ENCODE results near the gene KCTD2. TPM values are rescaled to one million over a fixed set of nuclear protein-coding genes. Genes with fewer than 3 reads are reported as not detected.
A peak's percentile ranks its signal among the peaks of the same experiment; 100 is the strongest.

Gene KCTD2
- total RNA-seq, 1 donor from 2014 or later: 17.1 TPM

- Mint-ChIP-seq H3K27ac (ENCODE audit: unreplicated experiment) (peak overlapping the region; percentile 80), H3K4me3 (ENCODE audit: unreplicated experiment) (peak overlapping the region; percentile 74), H3K4me1 (ENCODE audit: low read depth, unreplicated experiment) (peaks cover 9% of the 10 kb centered on the region), H3K9me3 (ENCODE audit: unreplicated experiment) (peaks cover 2% of the 10 kb centered on the region), H3K36me3 (ENCODE audit: low read depth, unreplicated experiment) (peaks cover 7% of the 10 kb centered on the region), H3K27me3 (ENCODE audit: low read depth, unreplicated experiment) (peaks cover 6% of the 10 kb centered on the region)
- Histone ChIP-seq H3K9me3 (ENCODE audit: insufficient read depth, low read depth, low read length) (no peaks in the 10 kb centered on the region), H3K4me3 (ENCODE audit: insufficient read depth, low read depth, low read length) (no peak overlapping the region), H3K79me2 (ENCODE audit: insufficient read depth, low read length) (peaks cover 7% of the 10 kb centered on the region), H4K20me1 (ENCODE audit: insufficient read depth, low read length) (peaks cover 6% of the 10 kb centered on the region), H3K9ac (ENCODE audit: low read length) (no peak overlapping the region), H3K4me2 (ENCODE audit: low read length) (no peak overlapping the region), H2AFZ (ENCODE audit: low read depth, low read length) (no peak overlapping the region), H3K4me1 (ENCODE audit: insufficient read depth, low read length) (peaks cover 26% of the 10 kb centered on the region), H3K36me3 (ENCODE audit: insufficient read depth, low read length) (no peaks in the 10 kb centered on the region), H3K27ac (ENCODE audit: low read depth, low read length) (no peak overlapping the region), H3K27me3 (ENCODE audit: insufficient read depth, low read length) (peaks cover 3% of the 10 kb centered on the region)
- TF ChIP-seq EZH2 (IDR thresholded peaks at IDR 0.05; ENCODE audit: insufficient read depth, low read length) (no peak), CTCF (IDR thresholded peaks at IDR 0.05; ENCODE audit: insufficient read depth, low read depth, low read length) (no peak)
- DNase-seq (ENCODE audit: low read depth) (no peak), FAIRE-seq (no peak)
These were observed 64.8 kb downstream of the KCTD2 start for GRCh38 chr17:75111777-75112335.

- Mint-ChIP-seq H3K27ac (ENCODE audit: unreplicated experiment) (no peak overlapping the region), H3K27me3 (ENCODE audit: low read depth, unreplicated experiment) (no peaks in the 10 kb centered on the region), H3K4me3 (ENCODE audit: unreplicated experiment) (no peak overlapping the region), H3K9me3 (ENCODE audit: unreplicated experiment) (peaks cover 2% of the 10 kb centered on the region), H3K36me3 (ENCODE audit: low read depth, unreplicated experiment) (peaks cover 7% of the 10 kb centered on the region), H3K4me1 (ENCODE audit: low read depth, unreplicated experiment) (peaks cover 9% of the 10 kb centered on the region)
- H2AFZ ChIP-seq (ENCODE audit: low read depth, low read length): peak overlapping the region; percentile 95
- peaks cover 7% of the 10 kb centered on the region for H3K79me2 ChIP-seq (ENCODE audit: insufficient read depth, low read length)
- peaks cover under 1% of the 10 kb centered on the region for H3K27me3 ChIP-seq (ENCODE audit: insufficient read depth, low read length)
- FAIRE-seq (no peak), DNase-seq (ENCODE audit: low read depth) (peak; percentile 66)
- peak overlapping the region; percentile 93 for H3K4me2 ChIP-seq (ENCODE audit: low read length)
- H3K4me1 ChIP-seq (ENCODE audit: insufficient read depth, low read length): peaks cover 24% of the 10 kb centered on the region
- no peaks in the 10 kb centered on the region for H3K36me3 ChIP-seq (ENCODE audit: insufficient read depth, low read length)
- TF ChIP-seq CTCF (IDR thresholded peaks at IDR 0.05; ENCODE audit: insufficient read depth, low read depth, low read length) (peak; percentile 85), EZH2 (IDR thresholded peaks at IDR 0.05; ENCODE audit: insufficient read depth, low read length) (no peak)
- H4K20me1 ChIP-seq (ENCODE audit: insufficient read depth, low read length): peaks cover 6% of the 10 kb centered on the region
- peak overlapping the region; percentile 49 for H3K27ac ChIP-seq (ENCODE audit: low read depth, low read length)
- H3K9me3 ChIP-seq (ENCODE audit: insufficient read depth, low read depth, low read length): no peaks in the 10 kb centered on the region
- peak overlapping the region; percentile 76 for H3K9ac ChIP-seq (ENCODE audit: low read length)
- H3K4me3 ChIP-seq (ENCODE audit: insufficient read depth, low read depth, low read length): peak overlapping the region; percentile 59
These were observed 67.0 kb downstream of the KCTD2 start for GRCh38 chr17:75113798-75114551.
